Activated CD8-positive, alpha-beta memory T cell treated with anti-CD3 and anti-CD28 coated beads, Interleukin-2, amount 50 U/mL, for 48 hours (primary cell): ENCODE data around the gene ADM.

Source experiments
- DNase-seq: peaks from one replicate; pipeline ENCODE4 v3.0.0-alpha.2; 2020

Gene ADM

DNA sequence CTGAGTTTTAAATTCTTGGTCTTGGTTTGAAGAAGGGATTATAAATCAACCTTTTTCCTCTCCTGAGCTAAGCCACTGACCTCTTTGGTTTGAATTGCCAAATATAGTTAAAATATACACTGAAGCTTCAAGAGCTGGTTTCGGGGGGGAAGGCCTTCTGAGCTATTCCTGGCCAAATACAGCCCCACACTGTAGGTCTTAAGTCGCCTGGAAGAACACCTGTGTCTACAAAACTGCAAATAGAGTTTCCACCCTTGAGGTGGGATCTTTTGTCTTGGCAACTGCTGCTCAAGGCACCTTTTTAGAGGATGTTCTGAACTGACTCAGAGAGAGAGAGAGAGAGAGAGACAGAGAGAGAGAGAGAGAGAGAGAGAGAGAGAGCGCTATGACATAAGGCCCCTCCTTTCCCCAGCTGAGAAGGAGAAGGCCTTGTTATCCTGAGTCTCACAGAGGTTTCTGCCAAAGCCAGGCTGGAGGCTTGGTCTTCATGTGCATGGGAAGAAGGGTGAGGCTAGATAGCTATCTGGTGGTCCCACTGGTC is 5.5 kb downstream of the ADM start:
- DNase-seq, result no peak

DNA sequence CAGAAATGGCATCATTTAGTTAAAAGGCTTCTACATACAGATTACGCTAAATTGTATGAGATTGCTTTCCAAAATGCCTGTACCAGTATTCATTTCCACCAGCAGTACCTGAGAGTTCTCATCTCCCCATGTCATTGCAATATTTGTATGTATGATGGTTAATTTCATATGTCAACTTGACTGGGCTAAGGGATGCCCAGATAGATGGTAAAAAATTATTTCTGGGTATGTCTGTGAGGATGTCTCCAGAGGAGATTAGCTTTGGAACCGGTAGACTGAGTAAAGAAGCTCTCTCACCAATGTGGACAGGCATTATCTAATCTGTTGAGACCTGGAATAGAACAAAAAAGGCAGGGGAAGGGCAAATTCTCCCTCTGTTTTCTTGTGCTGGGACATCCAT is 6.9 kb downstream of the ADM start:
- DNase-seq, result no peak

DNA sequence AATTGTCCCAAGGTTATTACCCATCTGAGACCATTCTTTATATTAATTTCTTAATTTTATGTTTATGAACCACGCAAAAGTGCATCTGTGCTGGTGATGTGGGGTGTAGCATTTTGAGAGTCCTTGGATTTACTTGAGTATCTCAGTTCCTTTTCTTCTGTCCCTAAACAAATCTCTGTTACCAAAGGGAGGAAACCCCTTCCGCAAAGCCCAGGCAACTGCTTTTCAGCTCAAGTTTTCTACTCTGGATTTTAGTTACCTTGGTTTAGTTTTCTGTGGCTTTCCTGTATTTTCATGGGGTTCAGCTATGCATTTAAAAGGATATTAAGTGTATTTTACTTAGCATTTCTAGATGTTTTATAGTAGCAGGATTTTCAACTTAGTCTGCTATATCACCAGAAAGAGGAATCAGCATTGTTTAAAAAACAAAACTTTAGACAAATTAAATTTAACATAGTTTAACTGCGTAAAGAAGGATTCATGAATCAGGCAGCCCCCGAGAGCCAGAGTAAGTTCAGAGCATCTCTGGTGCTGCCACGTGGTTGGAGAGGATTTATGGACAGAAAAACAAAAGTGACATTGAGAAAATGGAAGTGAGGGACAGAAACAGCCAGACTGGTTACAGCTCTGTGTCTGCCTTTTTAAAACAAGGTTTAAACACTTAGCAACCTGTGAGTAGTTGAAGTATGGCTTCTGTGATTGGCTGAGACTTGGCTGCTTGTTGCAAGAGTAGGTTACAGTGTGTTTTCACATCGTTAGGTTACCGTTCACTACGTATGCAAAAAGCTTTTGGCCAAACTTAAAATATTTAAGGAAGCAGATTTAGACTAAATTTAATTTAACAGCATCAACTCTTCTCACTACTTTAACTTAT is 9.6 kb downstream of the ADM start:
- DNase-seq, result no peak

DNA sequence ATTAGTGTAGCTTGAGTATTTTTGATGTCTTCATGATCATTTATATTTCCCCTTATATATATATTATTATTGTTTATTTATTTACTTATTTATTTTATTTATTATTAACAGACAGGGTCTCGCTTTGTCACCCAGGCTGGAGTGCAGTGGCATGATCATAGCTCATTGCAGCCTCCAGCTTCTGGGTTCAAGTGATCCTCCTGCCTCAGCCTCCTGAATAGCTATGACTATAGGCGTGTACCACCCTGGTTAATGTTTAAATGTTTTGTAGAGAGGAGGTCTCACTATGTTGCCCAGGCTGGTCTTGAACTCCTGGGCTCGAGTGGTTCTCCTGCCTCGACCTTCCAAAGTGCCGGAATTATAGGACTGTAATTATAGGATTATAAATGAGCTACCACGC is 10.2 kb downstream of the ADM start:
- DNase-seq, result no peak

DNA sequence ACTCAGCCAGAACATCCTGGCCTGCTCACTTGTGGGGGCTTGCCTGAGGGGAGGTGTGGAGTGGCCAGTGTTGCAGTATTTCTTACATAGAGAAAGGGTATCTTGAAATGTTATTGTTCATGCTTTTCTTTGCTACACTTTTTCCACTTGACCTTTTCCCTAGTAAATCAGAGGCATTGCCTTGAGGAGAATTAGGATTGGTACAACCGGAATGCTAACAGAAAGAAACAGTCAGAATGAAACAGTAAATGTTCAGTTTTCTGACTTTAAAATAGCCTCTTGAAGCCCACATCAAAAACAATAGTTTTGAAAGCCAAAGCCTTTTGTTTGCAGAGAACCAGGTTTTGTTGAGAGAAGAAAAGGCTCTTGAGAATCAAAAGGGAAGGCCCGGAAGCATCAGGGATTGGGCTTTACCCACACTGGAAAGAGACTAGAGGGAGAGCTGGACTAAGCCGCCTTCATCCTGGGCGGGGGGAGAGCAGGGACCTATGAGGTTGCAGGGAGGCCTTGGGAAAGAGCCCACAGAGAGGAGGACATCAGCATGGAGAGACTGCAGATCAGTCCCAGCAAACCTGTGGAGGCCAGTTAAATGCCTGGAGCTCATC is 12.4 kb downstream of the ADM start:
- no peak for DNase-seq

DNA sequence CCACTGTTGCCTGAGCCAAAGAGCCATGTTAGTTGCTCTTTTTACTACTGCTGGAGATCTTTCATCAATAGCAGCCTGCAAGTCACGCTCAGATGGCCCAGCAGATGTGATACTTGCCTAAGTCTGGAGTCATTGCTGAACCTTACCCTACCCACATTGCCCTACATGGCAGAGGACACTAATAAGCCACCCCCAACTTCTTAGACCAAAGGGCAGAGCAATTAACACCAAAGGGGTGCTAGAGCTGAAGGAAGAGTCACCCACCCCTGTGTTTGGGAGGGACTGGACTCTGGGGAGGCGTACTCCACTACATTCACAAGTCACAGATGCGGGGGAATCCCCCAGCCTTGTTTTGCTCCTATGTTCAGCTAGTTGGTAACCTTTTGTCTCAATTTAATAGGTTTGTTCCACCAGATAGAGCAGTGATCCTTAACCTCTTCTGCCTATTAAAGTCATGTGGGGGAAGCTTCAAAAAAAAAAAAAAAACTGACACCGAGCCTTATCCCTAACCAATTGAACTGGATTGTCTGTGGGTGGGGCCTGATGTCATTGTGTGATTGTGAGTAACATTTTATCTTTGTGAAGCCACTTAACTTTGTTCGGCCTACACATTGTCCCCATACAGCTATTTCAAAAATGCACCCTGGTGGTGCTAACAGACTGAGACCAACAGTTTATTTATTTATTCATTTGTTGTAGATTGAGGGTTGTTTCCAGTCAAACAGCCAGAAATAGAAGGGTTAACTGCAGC is 13.1 kb downstream of the ADM start:
- DNase-seq, result no peak

DNA sequence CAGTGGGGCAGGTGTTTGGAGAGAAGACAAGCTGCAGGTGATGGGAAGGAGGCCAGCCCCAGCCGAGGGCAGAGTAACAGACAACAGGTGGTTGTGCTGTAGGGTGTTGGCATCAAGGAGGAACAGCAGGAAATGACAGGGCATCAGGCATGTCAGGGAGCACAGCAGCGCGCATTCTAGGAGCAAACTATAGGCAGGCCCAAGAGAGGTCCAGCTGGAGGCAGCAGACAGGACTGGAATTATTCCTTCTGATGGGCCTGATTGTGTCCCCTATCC is 13.6 kb downstream of the ADM start:
- DNase-seq, result no peak

DNA sequence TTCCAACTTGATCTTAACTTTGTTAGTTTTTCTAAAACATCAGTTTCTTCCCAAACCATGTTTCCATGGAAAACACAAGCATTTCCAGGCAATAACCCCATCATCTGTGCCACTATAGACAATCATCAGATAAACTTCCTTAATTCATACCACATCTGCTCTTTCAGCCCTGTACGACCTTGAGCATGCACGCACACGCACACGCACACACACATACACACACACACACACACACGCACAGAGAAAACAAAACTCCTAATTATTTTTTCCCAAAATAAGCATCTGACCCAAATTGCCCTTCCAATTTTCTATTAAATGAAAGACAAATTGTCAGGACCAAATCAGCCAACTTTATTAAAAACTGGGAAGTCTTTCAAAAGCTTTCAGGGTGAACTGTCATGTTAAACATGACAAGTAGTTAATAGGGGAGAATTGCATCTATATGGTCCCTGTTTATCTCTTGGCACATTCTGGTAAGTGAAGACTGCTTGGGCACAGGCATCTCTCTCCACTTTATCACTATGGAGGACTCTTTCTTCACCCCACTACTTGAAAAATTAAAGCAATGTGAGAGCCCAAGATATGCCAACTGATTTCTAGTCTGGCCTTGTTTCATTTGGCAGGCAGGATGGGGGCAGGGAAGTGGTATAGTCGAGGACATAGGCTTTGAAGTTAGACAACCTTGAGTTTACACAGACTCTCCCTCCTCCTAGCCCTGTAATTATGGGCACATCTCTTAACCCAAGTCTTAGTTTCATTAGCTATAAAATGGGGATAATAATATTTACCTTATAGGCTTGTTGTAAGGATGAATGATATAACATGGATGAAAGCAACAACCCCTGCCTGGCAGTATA is 15.1 kb downstream of the ADM start:
- DNase-seq, result no peak

DNA sequence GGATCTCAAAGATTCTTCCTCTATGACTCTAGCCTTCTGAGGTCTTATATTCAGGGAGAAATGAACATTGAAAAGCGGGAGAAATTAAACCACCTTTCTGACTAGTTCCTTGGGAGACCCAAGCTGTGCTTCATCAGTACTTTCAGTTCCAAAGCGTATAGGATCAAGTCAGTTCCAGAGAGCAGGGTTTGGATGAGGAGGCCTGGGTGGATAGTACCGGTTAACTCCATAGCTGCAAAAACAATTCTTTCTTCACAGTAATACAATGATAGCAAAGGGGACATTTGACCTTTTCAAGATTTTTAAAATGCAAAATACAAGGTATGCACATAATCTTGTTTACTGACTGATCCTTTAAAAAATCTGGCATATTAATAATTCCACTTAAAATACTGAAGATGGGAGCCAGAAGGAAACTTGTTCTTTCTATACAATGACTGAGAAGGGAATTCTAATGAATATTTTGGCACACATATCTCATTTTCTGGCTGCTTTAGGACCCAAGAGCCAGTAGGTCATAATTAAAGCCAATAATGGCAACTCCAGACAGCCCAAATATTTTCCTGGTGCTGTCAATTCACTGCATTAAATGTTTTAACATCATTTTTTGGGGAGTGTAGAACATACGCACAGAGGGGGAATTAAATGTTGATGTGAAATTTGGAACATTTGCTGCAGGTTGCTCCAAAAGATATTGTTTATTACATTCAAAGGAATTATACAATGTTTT is 16.0 kb downstream of the ADM start:
- no peak for DNase-seq

DNA sequence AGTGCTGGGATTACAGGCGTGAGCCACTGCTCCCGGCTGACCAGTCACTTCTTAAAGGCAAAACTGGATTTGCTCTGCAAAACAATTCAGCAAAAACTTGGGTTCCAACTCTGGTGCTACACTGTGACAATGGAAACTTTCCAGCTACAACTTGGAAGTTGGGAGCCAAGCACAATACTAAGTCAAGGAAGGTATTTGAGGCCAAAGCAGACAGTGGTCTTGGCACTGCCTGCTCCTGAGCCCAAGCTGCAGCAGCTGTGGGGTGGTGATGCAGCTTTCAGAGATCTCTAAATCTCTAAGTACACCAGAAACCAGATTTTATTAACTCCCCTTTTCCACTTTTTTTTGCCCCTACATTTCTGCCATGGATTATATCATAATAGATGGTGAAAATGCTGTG is 17.5 kb downstream of the ADM start:
- no peak for DNase-seq

DNA sequence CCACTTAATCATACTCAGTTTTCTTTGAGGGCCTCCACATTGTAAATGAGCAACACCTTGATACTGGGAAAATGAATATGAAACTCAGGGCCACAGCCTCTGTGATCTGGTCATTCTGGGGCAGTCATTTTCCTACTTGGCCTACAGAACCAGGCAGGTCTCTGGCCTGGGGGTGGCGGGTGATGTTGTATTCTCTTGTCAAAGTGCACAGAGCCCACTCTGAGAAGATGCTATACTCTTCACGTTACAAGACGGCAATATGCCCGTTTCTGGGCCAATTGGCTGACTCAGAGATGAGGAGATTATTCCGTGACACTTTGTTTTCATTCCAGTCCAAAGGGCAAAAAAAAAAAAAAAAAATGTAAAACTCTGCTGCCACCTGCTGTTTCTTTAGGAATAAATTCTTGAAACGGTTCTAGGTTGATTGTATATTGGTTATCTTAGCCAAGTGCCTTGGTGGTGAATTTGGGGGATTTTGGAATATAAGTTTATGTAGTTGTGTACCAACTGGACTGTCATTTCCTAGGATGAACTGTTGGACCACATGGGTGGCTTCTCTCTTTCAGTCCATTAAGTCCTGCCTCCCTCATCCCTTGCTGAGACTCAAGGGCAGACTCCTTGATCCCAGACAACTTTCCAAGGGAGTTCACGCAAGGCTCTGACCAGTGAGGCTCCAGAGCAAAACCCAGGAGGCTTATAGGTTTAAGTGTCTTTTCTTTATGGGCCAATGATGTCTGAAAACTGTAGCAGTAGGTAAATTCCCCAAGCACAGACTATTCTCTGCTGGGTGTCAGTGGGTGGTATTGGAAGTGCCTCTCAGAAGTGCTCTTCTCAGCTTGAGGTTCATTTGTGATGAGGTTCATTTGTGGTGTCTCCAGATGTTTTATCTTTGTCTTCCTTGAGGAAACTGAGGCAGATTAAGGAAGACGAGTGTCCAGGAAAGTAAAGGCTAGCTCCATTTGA is 18.2 kb downstream of the ADM start:
- peak; percentile 72 for DNase-seq

DNA sequence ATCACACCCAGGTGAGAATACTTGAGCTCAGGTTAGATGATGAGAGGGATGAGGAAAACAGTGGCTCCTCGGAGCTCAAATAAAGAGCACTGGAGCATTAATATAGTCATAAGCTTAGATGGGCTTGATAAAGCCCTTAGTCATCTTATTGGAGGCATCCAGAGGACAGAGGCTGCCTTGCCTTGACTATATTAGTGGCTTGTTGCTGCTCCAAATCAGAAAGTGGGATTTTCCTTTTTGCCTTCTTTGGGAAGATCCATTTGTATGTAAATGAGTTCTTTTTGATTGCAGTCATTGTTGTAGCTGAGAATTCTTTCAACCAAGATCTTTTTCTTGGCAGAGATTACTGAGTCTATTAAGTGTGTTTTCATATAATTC is 18.9 kb downstream of the ADM start:
- no peak for DNase-seq

DNA sequence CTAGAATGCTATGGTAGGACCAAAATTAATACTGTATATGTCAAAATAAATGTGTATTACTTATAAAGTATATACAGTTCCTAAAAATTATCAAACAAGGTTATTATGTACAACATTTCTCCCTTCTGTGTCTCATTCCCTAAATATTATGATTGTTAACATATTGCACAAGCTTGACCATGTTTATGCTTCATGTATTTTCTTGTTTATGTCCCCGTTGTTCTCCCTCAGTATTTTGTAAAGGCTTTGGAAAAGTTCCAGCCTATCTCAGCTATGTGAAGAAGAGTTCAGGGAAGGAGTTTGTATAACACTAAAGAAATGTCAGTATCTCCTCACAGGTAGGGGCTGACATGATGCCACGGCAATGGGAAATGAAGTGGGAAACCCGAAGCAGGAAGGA is 19.6 kb downstream of the ADM start:
- DNase-seq, result no peak

DNA sequence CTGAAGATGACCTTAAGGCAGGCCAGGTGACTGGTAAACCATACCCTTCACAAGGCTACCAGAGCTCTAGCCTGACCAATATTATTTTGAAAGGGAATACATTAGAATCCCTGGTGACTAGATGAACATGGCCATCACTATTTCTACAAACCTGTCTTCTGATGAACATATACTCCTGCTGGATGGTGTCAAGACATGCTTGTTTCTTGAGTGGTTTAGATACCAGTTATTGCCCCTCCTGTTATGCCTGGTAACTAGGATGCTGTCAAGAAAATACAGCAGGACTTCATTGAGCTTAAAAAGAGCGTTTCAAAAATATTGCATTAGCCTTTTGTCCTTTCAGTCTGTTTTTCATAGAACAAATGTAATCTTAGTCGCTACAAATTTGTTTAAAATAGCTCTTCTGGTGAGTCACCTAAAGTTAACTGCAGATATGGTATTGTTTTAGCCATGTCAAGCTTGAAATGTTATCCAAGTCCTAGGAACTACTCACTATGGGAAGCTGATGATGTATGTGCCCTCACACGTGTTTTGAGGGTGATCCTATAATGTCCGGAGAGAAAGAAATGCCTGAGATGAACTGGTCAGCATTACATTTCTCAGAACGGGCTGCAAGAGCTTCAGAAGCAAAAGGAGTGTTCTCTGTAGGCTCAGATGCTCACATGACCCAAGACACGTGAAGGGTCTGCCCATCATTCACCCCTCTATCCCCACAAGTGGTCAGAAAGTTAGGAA is 20.6 kb downstream of the ADM start:
- DNase-seq, result no peak

DNA sequence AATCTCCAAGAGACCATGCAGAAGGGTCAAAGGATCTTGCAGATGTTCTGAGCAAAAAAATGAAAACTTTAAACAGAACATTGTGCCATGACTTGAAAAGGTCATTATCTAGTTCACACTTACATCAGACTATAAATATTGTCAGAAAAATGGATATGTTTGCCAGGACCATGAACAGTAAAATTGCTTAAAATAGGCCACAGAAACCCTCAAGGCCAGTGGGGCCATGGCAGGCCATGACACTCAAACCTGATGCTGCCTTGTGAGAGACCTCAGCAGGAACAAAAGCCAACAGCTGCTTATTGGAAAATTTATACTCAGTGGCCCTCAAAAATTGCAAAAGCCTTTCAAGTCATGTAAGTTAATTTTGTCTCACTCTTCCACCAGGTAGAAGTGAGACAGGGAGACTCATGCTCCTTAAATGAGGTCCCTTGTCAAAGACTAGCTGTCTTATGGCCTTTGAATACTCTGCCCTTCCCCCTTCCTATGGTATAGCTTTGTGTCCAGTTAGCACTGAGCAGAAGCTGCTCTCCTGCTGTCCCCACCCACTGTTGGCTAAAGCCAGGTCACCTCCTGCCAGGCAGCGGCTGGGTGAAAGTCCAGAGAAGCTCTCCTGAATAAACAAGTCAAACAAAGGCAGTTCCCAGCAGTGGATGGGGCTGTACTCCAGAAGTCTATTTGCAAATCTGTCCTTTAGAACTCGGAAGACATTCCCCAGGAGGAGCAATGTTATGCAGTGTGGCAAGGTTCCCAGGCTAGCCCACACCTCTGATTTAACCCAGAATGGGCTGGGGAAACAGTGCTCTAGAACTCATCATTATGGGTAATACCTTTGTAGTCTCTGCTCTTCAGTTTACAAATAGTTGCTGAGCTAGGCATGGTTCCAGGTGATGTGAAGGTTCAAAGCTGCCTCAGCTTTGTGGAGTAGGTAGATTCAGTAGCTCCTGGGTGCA is 21.4 kb downstream of the ADM start:
- no peak for DNase-seq

DNA sequence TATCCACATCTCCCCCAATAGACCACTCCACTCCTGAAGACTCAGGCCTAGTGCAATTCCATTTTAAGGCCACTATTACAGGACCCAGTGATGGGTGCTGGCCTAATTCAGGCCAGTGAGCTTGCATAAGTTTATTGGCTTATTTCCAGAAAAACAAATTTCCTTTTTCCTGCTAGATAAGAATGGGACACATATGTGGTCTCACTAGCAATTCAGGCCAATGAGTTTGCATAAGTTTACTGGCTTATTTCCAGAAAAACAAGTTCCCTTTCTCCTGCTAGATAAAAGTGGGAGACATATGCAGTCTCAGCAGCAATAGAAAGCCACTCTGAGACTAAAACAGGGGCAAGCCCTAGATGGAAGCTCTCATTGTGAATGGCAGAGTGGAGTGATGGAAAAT is 22.4 kb downstream of the ADM start:
- no peak for DNase-seq

DNA sequence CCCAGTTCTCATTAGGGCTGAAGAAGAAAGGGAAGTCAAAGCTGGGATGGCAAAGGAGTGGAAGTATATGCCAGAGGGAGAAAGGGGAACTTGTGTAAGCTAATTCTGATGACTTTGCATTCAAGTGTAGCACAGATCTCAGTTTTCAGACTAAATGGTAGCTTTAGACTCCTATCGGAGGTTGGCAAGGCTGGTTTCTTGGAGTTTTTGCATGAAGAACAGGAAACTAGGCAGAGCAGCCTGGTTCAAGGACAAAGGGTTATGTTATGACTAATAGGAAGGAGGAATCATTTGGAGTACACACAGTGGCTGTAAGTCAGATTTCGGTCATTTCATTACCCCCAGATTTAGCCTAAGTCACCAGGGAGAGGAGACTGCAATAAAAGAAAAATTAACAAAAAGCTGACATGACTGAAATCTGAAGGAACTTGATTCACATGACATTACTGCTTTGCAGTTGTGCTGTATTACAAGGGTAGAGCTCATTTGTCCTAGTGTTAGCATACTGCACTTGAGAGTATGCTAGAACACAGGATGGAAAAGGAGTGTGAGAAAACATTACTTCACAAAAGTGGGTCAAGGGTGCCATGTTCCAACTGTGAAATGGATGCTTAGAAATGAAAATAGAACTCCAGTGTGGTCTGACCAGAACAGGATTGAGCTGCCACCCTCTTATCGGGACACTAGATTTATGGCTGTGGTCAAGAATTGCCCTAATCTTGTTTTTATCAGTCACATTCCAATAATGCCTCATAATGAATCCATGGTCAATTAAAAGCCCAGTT is 23.6 kb downstream of the ADM start:
- no peak for DNase-seq

DNA sequence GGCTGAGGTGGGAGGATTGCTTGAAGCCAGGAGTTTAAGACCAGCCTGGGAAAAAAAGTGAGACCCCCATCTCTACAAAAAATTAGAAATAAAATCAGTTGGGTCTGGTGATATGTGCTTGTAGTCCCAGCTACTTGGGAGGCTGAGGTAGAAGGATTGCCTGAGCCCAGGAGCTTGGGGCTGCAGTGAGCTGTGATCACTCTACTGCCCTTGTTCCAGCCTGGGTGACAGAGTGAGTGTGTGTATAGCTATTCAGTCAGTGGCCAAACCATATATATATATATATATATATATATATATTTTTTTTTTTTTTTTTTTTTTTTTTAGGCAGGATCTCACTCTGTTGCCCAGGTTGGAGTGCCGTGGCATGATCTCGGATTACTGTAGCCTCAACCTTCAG is 24.5 kb downstream of the ADM start:
- DNase-seq, result no peak
